Inflammatory macrophage treated with lipopolysaccharide for 4 hours (primary cell): ENCODE measurements around the gene TNFAIP6.
A peak's percentile ranks its signal among the peaks of the same experiment; 100 is the strongest.
"Not testable (repeated sequence)": the region's sequence is repeated elsewhere in the genome, so short reads cannot be mapped to it uniquely, and the experiment has no call there.

Experiments used
- DNase-seq: peaks from one replicate; pipeline ENCODE4 v3.0.0-alpha.2; 2020

The TNFAIP6 gene

GRCh38 chr2:151361674-151362370 is 4.4 kb downstream of the TNFAIP6 start:
- DNase-seq, result peak; percentile 55

DNA sequence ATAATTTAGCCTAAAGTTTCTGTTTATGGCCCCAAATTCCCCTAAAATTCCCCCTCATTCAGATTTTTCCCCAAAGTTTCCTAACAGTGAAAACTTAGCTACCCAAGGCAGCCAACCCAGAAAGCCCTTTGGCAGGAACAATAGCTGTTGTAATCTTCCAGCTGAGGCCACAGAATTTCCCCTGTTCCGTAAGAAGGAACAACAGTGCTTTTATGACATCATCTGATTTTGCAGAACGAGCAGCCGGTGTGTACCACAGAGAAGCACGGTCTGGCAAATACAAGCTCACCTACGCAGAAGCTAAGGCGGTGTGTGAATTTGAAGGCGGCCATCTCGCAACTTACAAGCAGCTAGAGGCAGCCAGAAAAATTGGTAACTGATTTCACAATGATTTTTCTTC is 6.3 kb downstream of the TNFAIP6 start:
- DNase-seq, result peak; percentile 98

GRCh38 chr2:151367571-151367970 is 10.2 kb downstream of the TNFAIP6 start:
- no peak for DNase-seq

DNA sequence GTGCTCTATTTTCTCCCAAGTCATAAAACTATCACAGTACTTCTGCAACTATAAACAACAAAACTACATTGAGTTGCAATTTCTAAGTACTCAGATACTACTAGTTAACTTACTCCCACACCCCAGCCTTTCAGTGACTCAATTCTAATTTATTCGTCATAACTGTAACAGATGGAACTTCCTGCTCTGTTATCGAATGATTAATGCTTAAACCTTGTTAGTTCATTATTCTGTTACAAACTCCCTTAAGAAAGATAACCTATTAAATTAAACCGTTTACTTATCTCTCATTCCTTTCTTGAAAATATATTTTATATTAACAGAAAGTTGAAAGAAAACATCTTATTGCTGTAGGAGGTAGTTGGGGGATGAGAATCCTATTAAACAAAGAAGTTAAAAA is 17.0 kb downstream of the TNFAIP6 start:
- peak; percentile 69 for DNase-seq

DNA sequence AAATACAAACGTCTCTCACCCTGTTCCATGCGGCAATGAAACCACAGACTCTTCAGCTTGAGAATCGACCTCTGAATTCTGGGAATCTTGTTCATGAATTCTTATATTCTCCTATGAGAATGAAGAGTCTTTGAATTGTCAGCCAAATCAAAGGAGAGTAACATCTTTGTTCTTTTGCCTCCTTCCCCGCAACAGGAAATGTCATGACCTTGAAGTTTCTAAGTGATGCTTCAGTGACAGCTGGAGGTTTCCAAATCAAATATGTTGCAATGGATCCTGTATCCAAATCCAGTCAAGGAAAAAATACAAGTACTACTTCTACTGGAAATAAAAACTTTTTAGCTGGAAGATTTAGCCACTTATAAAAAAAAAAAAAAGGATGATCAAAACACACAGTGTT is 21.8 kb downstream of the TNFAIP6 start:
- no peak for DNase-seq

DNA sequence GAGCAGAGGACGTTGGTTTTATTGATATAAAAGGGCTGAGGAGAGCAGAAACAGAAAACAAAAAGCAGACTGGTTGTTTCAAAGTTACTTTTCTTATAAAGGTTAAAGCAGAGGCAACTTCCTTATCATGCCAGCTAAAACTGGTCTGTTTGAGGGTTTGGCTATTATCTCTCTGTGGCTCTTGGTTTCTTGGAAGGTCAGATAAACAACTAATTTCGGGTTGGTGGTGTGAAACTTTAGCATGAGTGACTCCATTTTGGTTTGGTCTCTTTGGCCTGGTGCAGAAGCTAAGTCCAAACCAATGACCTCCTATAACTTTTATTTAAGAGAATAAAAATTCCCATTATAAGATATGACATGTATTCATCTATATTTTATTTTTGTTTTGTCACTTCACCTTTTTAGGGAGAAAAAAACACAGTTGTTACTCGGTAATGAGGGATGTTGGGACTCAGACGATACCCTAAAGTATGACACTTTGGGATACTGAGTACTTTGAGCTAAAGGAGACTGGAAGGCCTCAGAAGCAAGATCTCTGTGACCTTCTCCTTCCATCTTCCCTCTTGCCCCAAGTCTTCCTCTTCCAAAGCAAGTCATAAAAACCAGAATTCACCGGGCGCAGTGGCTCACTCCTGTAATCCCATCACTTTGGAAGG is 23.3 kb downstream of the TNFAIP6 start:
- no peak for DNase-seq

DNA sequence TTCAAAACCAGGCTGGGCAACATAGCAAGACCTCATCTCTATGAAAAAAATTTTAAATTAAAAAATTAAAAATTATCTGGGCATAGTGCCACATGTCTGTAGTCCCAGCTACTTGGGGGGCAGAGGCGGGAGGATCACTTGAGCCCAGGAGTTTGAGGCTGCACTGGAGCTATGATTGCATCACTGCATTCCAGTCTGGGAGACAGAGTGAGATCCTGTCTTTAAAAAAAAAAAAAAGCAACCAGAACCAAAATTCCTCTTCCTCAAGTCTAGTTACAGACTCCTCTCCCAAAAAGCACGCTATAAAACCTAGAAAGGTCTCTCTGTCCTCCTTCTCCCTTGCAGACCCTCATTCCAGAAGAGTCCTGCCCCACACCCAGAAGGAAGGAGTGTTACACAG is 23.9 kb downstream of the TNFAIP6 start:
- DNase-seq, result no peak

GRCh38 chr2:151388011-151388410 is 30.6 kb downstream of the TNFAIP6 start:
- no peak for DNase-seq

DNA sequence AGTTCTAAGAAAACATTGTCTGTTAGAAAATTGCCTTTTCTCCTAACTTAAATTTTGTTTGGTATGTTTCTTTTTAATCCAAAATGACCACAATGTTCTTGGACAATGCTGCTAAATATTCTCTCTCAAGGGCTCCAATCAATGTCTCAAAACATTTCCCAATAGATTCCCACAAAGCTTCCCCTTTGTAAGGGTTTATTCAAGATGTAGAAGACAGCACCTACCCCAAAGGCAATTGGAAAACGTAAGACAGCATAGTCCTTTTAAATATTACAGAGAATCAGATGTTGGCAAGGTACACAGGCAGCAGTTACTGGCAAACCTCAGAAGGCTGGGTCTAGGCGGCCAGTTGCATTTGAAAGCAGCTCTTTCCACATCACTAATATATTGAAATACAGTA is 34.0 kb downstream of the TNFAIP6 start:
- no peak for DNase-seq

- DNase-seq, result no peak
Measured at GRCh38 chr2:151394509-151394908, 37.1 kb downstream of the TNFAIP6 start.

- no peak for DNase-seq
Measured at GRCh38 chr2:151395509-151396374, 38.4 kb downstream of the TNFAIP6 start.

DNA sequence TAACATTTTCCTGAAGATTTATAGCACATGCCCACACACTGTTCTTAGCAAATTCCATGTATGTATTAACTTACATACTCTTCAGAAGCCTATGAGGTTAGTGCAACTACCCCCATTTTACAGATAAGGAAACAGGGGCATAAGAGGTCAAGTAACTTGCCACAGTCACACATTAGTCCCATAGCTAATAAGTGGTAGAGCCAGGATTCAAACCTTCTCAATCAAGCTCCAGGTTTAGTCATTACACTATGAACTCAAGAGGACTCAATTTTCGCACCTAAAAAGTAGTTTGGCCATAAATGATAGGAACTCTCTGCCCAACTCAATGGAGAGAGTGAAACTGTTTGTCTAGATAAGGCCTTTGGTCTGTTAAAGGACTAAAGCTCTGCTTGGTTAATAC is 42.6 kb downstream of the TNFAIP6 start:
- no peak for DNase-seq

GRCh38 chr2:151401149-151401548 is 43.8 kb downstream of the TNFAIP6 start:
- no peak for DNase-seq

GRCh38 chr2:151403914-151404313 is 46.5 kb downstream of the TNFAIP6 start:
- DNase-seq, result no peak

DNA sequence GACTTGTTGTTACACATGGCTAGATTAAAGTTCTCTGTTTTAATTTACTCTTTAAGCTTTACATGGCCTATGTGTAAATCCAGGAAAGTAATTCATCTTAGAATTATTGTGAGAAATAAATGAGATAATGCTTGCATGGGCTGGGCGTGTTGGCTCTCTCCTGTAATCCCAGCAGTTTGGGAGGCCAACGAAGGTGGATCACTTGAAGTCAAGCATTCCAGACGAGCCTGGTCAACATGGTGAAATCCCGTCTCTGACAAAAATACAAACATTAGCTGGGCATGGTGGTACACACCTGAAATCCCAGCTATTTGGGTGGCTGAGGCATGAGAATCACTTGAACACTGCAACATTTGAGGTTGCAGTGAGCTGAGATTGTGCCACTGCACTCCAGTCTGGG is 48.0 kb downstream of the TNFAIP6 start:
- no peak for DNase-seq

DNA sequence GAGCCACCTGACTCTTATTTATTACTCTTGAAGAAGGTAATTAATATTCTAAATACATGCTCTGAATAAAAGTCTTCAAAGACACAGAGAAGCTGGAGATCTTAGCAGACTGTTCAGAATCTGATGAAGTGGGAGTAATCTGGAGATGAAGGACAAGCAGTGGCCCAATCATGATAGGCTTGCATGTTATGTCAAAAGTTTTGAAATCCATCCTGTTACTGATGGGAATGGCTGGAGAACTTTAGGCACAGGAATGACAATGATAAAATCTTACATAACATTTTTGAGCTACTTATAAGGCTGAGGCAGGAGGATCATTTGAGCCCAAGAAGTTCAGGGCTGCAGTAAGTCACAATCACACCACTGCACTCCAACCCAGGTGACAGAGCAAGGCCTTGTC is 49.9 kb downstream of the TNFAIP6 start:
- no peak for DNase-seq

DNA sequence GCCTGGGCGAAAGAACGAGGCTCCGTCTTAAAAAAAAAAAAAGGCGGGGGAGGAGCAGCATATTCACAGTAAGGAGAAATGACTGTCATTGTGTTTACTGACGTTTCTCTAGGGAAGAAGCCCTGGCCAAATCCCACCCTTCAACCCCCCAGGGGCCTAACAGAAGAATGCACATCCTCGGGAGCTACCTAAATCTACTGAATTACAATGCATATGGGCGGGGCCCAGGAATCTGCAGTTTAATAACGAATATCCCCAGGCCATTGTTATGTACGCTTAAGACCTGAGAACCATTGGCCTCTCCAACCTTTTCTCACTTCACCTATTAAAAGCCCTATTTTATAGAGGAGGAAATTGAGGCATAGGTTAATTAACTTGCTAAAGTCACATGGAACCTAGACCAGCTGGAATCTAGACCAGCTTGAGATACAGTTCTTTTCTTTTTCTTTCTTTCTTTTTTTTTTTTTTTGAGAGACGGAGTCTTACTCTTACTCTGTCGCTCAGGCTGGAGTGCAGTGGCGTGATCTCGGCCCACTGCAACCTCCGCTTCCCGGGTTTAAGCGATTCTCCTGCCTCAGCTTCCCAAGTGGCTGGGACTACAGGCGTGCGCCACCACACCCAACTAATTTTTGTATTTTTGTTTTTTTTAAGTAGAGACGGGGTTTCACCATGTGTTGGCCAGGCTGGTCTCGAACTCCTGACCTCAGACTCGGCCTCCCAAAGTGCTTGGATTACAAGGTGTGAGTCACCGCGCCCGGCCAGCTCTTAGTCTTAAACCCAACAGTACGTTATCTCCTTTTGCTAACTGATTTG is 51.6 kb downstream of the TNFAIP6 start:
- DNase-seq, result no peak

DNA sequence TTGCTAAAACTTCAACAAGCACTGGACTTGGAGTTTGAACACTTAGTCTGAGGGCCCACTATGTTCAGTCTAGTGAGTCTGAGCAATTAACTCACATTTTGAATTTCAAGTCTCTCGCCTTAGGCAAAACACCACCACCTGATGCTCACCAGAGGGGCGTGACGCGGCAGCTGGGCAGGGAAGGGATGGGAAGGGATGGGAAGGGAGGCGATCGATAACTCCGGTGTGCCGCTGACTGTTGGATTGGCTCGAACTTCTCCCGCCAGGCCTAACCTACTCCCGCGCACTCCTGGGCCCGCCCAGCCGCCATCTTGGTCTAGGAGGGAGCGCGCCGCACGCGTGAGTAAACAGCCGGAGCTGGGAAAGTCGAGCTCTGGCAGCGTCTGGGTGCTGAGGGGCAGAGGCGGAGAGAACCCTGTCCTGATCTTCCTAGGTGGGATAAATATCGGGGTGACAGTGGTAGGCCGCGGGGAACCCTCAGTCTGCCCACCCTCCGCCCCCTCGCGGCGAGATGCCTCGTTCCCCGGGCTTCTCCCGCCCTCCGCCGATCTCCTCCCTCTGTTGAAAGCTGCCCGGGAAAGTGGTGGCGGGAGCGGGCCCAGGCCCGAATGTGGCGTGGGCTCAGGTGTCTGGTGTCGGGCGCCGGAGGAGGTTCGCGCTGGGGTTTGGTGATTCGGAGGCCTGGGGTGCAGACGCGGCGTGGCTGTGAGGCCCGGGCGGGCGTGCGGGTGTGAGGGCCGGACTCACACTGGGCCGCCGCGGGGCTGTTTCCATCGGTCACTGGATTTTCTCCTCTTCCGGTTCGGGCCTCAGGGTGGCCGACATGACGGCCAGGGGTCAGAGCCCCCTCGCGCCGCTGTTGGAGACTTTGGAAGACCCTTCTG is 52.5 kb downstream of the TNFAIP6 start, which contains the start of gene RIF1:
RIF1 (plus strand) TSS at position 302 of the 884 bp plus-strand sequence; CDS start at position 824, 522 bp downstream.
- DNase-seq, result peak; percentile 87

DNA sequence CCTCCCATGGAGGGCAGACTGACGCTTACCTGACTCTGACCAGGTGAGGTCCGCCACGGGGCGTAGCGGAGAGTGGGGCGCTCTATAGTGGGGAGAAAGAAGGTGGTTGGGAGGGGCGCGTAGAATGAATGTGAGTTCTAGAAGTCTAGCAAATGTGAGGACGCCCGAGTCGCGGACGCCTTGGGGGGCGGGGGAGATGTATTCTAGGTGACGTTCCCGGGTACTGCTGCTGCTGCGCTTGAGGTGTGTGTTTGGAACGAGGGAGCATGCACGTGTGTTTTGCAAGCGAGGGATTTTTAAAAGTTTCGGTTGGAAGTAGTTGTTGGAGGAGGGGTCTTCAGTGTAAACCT is 53.1 kb downstream of the TNFAIP6 start:
- DNase-seq, result no peak

DNA sequence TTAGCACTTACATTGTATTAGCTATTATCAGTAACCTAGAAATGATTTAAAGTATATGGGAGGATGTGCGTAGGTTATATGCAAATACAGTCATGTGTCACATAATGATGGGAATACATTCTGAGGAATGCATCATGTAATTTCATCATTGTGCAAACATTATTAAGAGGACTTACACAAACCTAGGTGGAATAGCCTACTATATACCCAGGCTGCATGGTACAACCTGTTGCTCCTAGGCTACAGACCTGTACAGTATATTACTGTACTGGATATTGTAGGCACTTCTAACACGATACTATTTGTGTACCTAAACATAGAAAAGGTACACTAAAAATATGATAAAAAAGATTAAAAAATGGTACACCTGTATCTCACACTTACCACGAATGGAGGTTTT is 60.3 kb downstream of the TNFAIP6 start:
- no peak for DNase-seq

DNA sequence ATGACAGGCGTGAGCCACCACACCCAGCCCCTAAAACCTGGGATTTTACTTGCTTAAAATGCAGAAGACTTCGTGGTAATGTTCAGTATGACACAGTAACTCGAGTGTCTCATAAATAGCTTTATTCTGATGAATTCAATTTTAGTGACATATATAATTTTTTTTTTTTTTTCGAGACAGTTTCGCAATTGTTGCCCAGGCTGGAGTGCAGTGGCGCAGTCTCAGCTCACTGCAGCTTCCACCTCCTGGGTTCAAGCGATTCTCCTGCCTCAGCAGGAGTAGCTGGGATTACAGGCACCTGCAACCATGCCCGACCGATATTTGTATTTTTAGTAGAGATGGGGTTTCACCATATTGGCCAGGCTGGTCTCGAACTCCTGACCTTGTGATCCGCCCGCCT is 64.3 kb downstream of the TNFAIP6 start:
- not testable (repeated sequence) for DNase-seq

GRCh38 chr2:151422917-151423439 is 65.6 kb downstream of the TNFAIP6 start:
- peak; percentile 15 for DNase-seq
